GM19099 (cell line): ENCODE measurements around the gene AHR.

ENCODE experiments used
- POLR2A ChIP-seq: IDR thresholded peaks from 3 replicates; pipeline ENCODE4 v1.6.1; 2011; ENCODE audit warnings: low read depth; ENCODE audit not compliant: insufficient read length; ENCODE audit errors: extremely low read depth

AHR gene

GRCh38 chr7:17380736-17381662 is 82.5 kb downstream of the AHR start:
- TF ChIP-seq POLR2A, result no peak

DNA sequence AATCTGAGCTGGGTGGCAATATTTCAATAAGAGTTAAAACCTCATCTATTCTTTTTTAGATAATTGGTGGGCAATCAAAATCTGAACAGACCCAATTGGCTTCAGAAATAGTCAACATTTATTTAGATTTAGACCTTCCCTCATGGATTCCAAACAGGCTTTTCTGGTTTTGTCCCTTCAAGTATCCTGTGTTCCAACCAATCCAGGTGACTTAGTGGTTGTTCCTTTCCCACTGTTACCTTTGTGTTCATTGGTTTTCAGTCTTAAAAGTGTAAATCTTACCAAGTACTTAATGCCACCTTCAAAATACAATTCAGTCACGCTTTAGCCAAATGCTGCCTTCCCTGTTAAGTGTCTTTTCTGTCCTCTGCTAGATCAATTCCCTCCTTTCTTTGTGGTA is 85.9 kb downstream of the AHR start:
- no peak for TF ChIP-seq POLR2A

DNA sequence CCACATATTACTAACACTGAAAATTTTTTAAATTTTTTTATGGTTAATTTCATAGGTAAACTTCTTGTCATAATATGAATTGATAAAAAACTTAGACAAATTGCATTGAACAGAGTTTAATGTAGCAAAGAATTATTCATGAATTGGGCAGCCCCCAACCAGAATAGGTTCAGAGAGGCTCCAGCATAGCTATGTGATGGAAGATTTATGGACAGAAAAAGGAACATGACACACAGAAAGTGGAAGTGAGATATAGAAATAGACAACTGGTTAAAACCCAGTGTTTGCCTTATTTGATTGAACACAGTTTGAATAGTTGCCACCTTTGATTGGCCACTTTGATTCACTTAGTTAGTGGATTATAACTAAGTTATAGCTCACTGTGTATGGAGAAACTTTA is 87.2 kb downstream of the AHR start:
- no peak for TF ChIP-seq POLR2A

DNA sequence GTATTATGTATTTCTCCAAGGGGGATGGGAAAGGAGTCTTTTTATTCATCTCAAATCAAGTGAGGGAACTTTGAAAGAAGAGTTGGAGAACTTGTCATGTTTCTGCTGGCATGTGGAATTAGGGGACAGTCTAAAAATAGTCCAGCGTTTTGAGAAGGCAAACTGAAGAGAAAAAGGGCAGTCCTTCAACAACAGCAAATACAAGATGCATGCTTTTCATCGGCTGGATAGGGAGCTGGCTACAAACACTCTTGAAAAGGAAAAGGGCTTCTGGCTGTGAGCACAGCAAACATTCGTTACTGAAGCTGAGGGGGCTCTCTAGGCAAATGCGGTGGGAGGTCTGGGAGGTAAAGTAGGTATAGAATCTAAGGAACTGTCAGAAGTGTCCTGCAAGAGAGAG is 91.9 kb downstream of the AHR start:
- no peak for TF ChIP-seq POLR2A

DNA sequence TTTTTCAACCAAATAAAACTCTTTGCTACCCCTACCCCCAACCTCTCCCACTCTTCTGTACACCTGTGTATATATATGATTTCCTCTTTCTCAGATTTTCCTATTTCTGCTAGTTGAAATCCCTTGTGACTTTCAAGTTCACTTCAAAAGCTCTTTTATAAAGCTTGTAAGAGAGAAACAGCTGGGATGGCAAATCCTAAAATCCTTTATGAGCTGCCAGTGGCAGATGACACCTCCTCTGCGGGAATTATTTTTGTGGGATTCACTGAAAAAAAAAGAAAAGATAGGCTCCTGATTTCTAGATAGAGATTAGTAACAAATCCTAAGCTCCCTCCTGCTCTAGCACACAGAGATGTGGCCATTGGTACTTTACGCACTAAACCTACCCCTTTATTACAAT is 92.9 kb downstream of the AHR start:
- no peak for TF ChIP-seq POLR2A

GRCh38 chr7:17392846-17393245 is 94.4 kb downstream of the AHR start:
- no peak for TF ChIP-seq POLR2A
